ENCODE results near the gene AKAP8L.

AKAP8L gene

GRCh38 chr19:15447057-15447456, 28.3 kb upstream of the AKAP8L start:
- no peak overlapping the region for H3K4me3 ChIP-seq (ENCODE audit: low read depth, low read length)
- no peak for TF ChIP-seq CTCF (IDR thresholded peaks at IDR 0.05; ENCODE audit: low read depth, low read length)

GRCh38 chr19:15445807-15446376, 27.1 kb upstream of the AKAP8L start:
- no peak overlapping the region for H3K4me3 ChIP-seq (ENCODE audit: low read depth, low read length)
- no peak for TF ChIP-seq CTCF (IDR thresholded peaks at IDR 0.05; ENCODE audit: low read depth, low read length)

GRCh38 chr19:15445227-15445605, 26.4 kb upstream of the AKAP8L start:
- no peak overlapping the region for H3K4me3 ChIP-seq (ENCODE audit: low read depth, low read length)
- TF ChIP-seq CTCF (IDR thresholded peaks at IDR 0.05; ENCODE audit: low read depth, low read length): no peak

- H3K4me3 ChIP-seq (ENCODE audit: low read depth, low read length): no peak overlapping the region
- TF ChIP-seq CTCF (IDR thresholded peaks at IDR 0.05; ENCODE audit: low read depth, low read length): no peak
Observed at GRCh38 chr19:15444505-15445226, 25.9 kb upstream of the AKAP8L start.

GRCh38 chr19:15443838-15444237, 25.1 kb upstream of the AKAP8L start:
- TF ChIP-seq CTCF (IDR thresholded peaks at IDR 0.05; ENCODE audit: low read depth, low read length): no peak
- no peak overlapping the region for H3K4me3 ChIP-seq (ENCODE audit: low read depth, low read length)

- no peak for TF ChIP-seq CTCF (IDR thresholded peaks at IDR 0.05; ENCODE audit: low read depth, low read length)
- H3K4me3 ChIP-seq (ENCODE audit: low read depth, low read length): no peak overlapping the region
Observed at GRCh38 chr19:15443325-15443724, 24.5 kb upstream of the AKAP8L start.

- no peak for TF ChIP-seq CTCF (IDR thresholded peaks at IDR 0.05; ENCODE audit: low read depth, low read length)
- H3K4me3 ChIP-seq (ENCODE audit: low read depth, low read length): no peak overlapping the region
Observed at GRCh38 chr19:15442142-15442920, 23.5 kb upstream of the AKAP8L start.
